Measurements from ENCODE around the gene FOXP4.

The FOXP4 gene

GRCh38 chr6:41625442-41625841 lies 79.3 kb downstream of the FOXP4 start:
- no peak for DNase-seq (ENCODE audit: low read depth in 2 of 2)

GRCh38 chr6:41626022-41626421 lies 79.8 kb downstream of the FOXP4 start:
- DNase-seq (ENCODE audit: low read depth in 2 of 2), result no peak

GRCh38 chr6:41626917-41627316 lies 80.7 kb downstream of the FOXP4 start:
- DNase-seq (ENCODE audit: low read depth in 2 of 2), result no peak

GRCh38 chr6:41629128-41629527 lies 82.9 kb downstream of the FOXP4 start:
- DNase-seq (ENCODE audit: low read depth in 2 of 2), result no peak

- no peak for DNase-seq (ENCODE audit: low read depth in 2 of 2)
Measured at GRCh38 chr6:41630069-41630468, 83.9 kb downstream of the FOXP4 start.

- DNase-seq (ENCODE audit: low read depth in 2 of 2), result no peak
Measured at GRCh38 chr6:41630946-41631345, 84.8 kb downstream of the FOXP4 start.

GRCh38 chr6:41633056-41633634 lies 87.0 kb downstream of the FOXP4 start:
- DNase-seq (ENCODE audit: low read depth in 2 of 2), result no peak

GRCh38 chr6:41634657-41635056 lies 88.5 kb downstream of the FOXP4 start:
- no peak for DNase-seq (ENCODE audit: low read depth in 2 of 2)

- no peak for DNase-seq (ENCODE audit: low read depth in 2 of 2)
Measured at GRCh38 chr6:41635365-41635764, 89.2 kb downstream of the FOXP4 start.

- no peak for DNase-seq (ENCODE audit: low read depth in 2 of 2)
Measured at GRCh38 chr6:41636833-41637193, 90.6 kb downstream of the FOXP4 start.

- DNase-seq (ENCODE audit: low read depth in 2 of 2), result no peak
Measured at GRCh38 chr6:41637194-41638001, 91.2 kb downstream of the FOXP4 start.

- peak in 1 of 2 experiments; percentile 20 for DNase-seq (ENCODE audit: low read depth in 2 of 2)
Measured at GRCh38 chr6:41638002-41638934, 92.1 kb downstream of the FOXP4 start, which contains the start of gene MDFI. Gene MDFI, plus strand, starts transcription at chr6:41638468. Its CDS starts 282 bp downstream, at chr6:41638750.

GRCh38 chr6:41638935-41639808 lies 93.0 kb downstream of the FOXP4 start:
- peak; percentile 63 to 68 for DNase-seq (ENCODE audit: low read depth in 2 of 2)

GRCh38 chr6:41639809-41640371 lies 93.7 kb downstream of the FOXP4 start:
- DNase-seq (ENCODE audit: low read depth in 2 of 2), result peak in 1 of 2 experiments; percentile 26

- no peak for DNase-seq (ENCODE audit: low read depth in 2 of 2)
Measured at GRCh38 chr6:41640426-41640825, 94.2 kb downstream of the FOXP4 start.

- DNase-seq (ENCODE audit: low read depth in 2 of 2), result no peak
Measured at GRCh38 chr6:41641352-41641925, 95.3 kb downstream of the FOXP4 start.

- no peak for DNase-seq (ENCODE audit: low read depth in 2 of 2)
Measured at GRCh38 chr6:41642090-41642959, 96.1 kb downstream of the FOXP4 start.

GRCh38 chr6:41642960-41643898 lies 97.0 kb downstream of the FOXP4 start:
- DNase-seq (ENCODE audit: low read depth in 2 of 2), result no peak

GRCh38 chr6:41643899-41644269 lies 97.7 kb downstream of the FOXP4 start:
- no peak for DNase-seq (ENCODE audit: low read depth in 2 of 2)

Measured in fibroblast of skin of left biceps (primary cell).